HepG2 (cell line): Measurements from ENCODE around the gene AHCYL1. TPM values are rescaled to one million over a fixed set of nuclear protein-coding genes. Genes with fewer than 3 reads are reported as not detected.

Source experiments
- CBX2 ChIP-seq, 2 experiments: fragments of 200-600 bp in 1 of 2; sonication (generic); formaldehyde crosslinking in 1 of 2; IDR thresholded peaks; 2 replicates each; pipeline versions ENCODE4 v1.7.0 to v1.8.1; 2018 to 2022; ENCODE audit warnings: low read depth in 2 of 2, low read length in 1 of 2, mild to moderate bottlenecking in 1 of 2, missing genetic modification reagents in 1 of 2
- KAT8 ChIP-seq: IDR thresholded peaks from 2 replicates; pipeline ENCODE4 v1.6.1; 2016; ENCODE audit warnings: missing genetic modification reagents, missing compliant biosample characterization
- MBD4 ChIP-seq: IDR thresholded peaks from 2 replicates; pipeline ENCODE4 v1.6.1; 2012; ENCODE audit warnings: low read length, inconsistent platforms, borderline replicate concordance
- NONO ChIP-seq, 2 experiments: fragments of 450-650 bp in 1 of 2; sonication (generic) in 1 of 2; formaldehyde crosslinking in 1 of 2; IDR thresholded peaks in 1 of 2; conservative IDR thresholded peaks in 1 of 2; 2 replicates each; pipeline versions ENCODE4 v1.6.1 to v1.8.0; 2017 to 2022; ENCODE audit warnings: mild to moderate bottlenecking in 1 of 2, missing genetic modification reagents in 1 of 2, moderate library complexity in 1 of 2
- NR2C2 ChIP-seq: sonication (generic); formaldehyde crosslinking; IDR thresholded peaks from 2 replicates; pipeline ENCODE4 v1.4.0; 2020; ENCODE audit warnings: missing genetic modification reagents, mild to moderate bottlenecking, moderate library complexity, borderline replicate concordance
- RAD21 ChIP-seq: fragments of 450-650 bp; formaldehyde crosslinking; IDR thresholded peaks from 2 replicates; pipeline ENCODE4 v1.5.0; 2020; ENCODE audit warnings: mild to moderate bottlenecking
- TAF15 ChIP-seq: fragments of 200-400 bp; formaldehyde crosslinking; IDR thresholded peaks from one replicate; pipeline ENCODE4 v1.6.1; 2018; ENCODE audit warnings: mild to moderate bottlenecking, low read depth, low read length; ENCODE audit not compliant: poor library complexity, severe bottlenecking
- TARDBP ChIP-seq: sonication (generic); formaldehyde crosslinking; IDR thresholded peaks from 2 replicates; pipeline ENCODE4 v1.8.0; 2022; ENCODE audit warnings: mild to moderate bottlenecking, missing genetic modification reagents
- ZFAT ChIP-seq: sonication (generic); formaldehyde crosslinking; conservative IDR thresholded peaks from 2 replicates; pipeline ENCODE4 v1.8.1; 2023; ENCODE audit warnings: missing genetic modification reagents, inconsistent platforms
- ZHX1 ChIP-seq: sonication (generic); formaldehyde crosslinking; IDR thresholded peaks from 2 replicates; pipeline ENCODE4 v1.8.1; 2022; ENCODE audit warnings: low read depth, mild to moderate bottlenecking, missing genetic modification reagents
- ZMYM2 ChIP-seq: sonication (generic); formaldehyde crosslinking; IDR thresholded peaks from 2 replicates; pipeline ENCODE4 v1.8.0; 2022; ENCODE audit warnings: mild to moderate bottlenecking, missing genetic modification reagents
- ZNF263 ChIP-seq: sonication (generic); formaldehyde crosslinking; IDR thresholded peaks from 2 replicates; pipeline ENCODE4 v1.4.0; 2020; ENCODE audit warnings: missing genetic modification reagents
- ZNF569 ChIP-seq: sonication (generic); formaldehyde crosslinking; IDR thresholded peaks from 2 replicates; pipeline ENCODE4 v1.5.0; 2020; ENCODE audit warnings: mild to moderate bottlenecking, missing genetic modification reagents, moderate library complexity, borderline replicate concordance
- ZNF652 ChIP-seq: IDR thresholded peaks from 2 replicates; pipeline ENCODE4 v1.6.1; 2016; ENCODE audit warnings: low read depth, borderline replicate concordance
- ZNF879 ChIP-seq: sonication (generic); formaldehyde crosslinking; IDR thresholded peaks from 2 replicates; pipeline ENCODE4 v1.8.1; 2023; ENCODE audit warnings: missing genetic modification reagents
- polyA plus RNA-seq, 8 experiments: library from polyadenylated mRNA; depleted of rRNA in 3 of 8; stranded (reverse) in 7 of 8; unstranded in 1 of 8; fragments of >200 nt; fragmentation: Illumina TruSeq in 4 of 8; extraction: Trizol in 4 of 8; gene quantifications; 2 replicates each; pipeline versions ENCODE4 v1.2.1 to v1.2.3, GENCODE V29; 2011 to 2016; ENCODE audit warnings: low read depth in 4 of 8, missing spikeins in 1 of 8, mixed read lengths in 1 of 8; ENCODE audit not compliant: insufficient read depth in 1 of 8
- total RNA-seq, 5 experiments: library from RNA; depleted of rRNA; stranded (reverse); fragments of >200 nt; fragmentation: Illumina TruSeq; extraction: Trizol; gene quantifications; 2 replicates each; pipeline ENCODE4 v1.2.3, GENCODE V29; 2016; ENCODE audit warnings: low read depth in 1 of 5
- TF ChIP-seq, protein P1 (sequence below), 2 experiments: sonication (generic) in 1 of 2; formaldehyde crosslinking in 1 of 2; IDR thresholded peaks; 2 replicates each; pipeline versions ENCODE4 v1.4.0 to v1.6.1; 2016 to 2020; ENCODE audit warnings: borderline replicate concordance in 1 of 2, low read depth in 1 of 2, mild to moderate bottlenecking in 1 of 2, missing genetic modification reagents in 1 of 2
- TF ChIP-seq, protein P2 (sequence below): IDR thresholded peaks from 2 replicates; pipeline ENCODE4 v1.6.1; 2016

AHCYL1 gene
- total and polyA plus RNA-seq, 2 of the 13 experiments (the other 11 are each of a cell fraction or from before 2014, with no cell fraction given) = 40.9 to 76.3 TPM

GRCh38 chr1:109959974-109960744 lies 24.4 kb upstream of the AHCYL1 start (continued):
- TF ChIP-seq, protein P1, sequence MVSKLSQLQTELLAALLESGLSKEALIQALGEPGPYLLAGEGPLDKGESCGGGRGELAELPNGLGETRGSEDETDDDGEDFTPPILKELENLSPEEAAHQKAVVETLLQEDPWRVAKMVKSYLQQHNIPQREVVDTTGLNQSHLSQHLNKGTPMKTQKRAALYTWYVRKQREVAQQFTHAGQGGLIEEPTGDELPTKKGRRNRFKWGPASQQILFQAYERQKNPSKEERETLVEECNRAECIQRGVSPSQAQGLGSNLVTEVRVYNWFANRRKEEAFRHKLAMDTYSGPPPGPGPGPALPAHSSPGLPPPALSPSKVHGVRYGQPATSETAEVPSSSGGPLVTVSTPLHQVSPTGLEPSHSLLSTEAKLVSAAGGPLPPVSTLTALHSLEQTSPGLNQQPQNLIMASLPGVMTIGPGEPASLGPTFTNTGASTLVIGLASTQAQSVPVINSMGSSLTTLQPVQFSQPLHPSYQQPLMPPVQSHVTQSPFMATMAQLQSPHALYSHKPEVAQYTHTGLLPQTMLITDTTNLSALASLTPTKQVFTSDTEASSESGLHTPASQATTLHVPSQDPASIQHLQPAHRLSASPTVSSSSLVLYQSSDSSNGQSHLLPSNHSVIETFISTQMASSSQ (IDR thresholded peaks at IDR 0.05; ENCODE audit: low read depth) = no peak; the same call in 1 of the 2 replicates
- TF ChIP-seq, protein P1 (CRISPR knock-in tag; IDR thresholded peaks at IDR 0.05; ENCODE audit: borderline replicate concordance) = peak; percentile 58; the same call in 1 of the 2 replicates
- TF ChIP-seq TARDBP (peak; percentile 64; the same call in 1 of the 2 replicates), RAD21 (CRISPR knock-in tag) (peak; percentile 51; the same call in 1 of the 2 replicates), ZHX1 (CRISPR knock-in tag) (no peak; the same call in 1 of the 2 replicates), ZNF879 (no peak), NONO (IDR thresholded peaks at IDR 0.05) (no peak), NONO (CRISPR knock-in tag; conservative IDR thresholded peaks at IDR 0.05) (peak; percentile 37; the same call in 1 of the 2 replicates), TAF15 (no peak), ZFAT (CRISPR knock-in tag) (0 out of 2 replicates have a peak, but pooled peaks have one; percentile 42), ZNF263 (0 out of 2 replicates have a peak, but pooled peaks have one; percentile 26), ZNF569 (CRISPR knock-in tag) (no peak), CBX2 (IDR thresholded peaks at IDR 0.05; ENCODE audit: low read depth, low read length) (no peak), CBX2 (CRISPR knock-in tag; IDR thresholded peaks at IDR 0.05; ENCODE audit: low read depth) (no peak), KAT8 (CRISPR knock-in tag) (0 out of 2 replicates have a peak, but pooled peaks have one; percentile 22), ZMYM2 (CRISPR knock-in tag) (peak; percentile 29; the same call in 1 of the 2 replicates), MBD4 (0 out of 2 replicates have a peak, but pooled peaks have one; percentile 63), ZNF652 (CRISPR knock-in tag) (no peak), NR2C2 (CRISPR knock-in tag) (peak; percentile 72)
- TF ChIP-seq, protein P2, sequence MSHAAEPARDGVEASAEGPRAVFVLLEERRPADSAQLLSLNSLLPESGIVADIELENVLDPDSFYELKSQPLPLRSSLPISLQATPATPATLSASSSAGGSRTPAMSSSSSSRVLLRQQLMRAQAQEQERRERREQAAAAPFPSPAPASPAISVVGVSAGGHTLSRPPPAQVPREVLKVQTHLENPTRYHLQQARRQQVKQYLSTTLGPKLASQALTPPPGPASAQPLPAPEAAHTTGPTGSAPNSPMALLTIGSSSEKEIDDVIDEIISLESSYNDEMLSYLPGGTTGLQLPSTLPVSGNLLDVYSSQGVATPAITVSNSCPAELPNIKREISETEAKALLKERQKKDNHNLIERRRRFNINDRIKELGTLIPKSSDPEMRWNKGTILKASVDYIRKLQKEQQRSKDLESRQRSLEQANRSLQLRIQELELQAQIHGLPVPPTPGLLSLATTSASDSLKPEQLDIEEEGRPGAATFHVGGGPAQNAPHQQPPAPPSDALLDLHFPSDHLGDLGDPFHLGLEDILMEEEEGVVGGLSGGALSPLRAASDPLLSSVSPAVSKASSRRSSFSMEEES (CRISPR knock-in tag) = peak; percentile 43; the same call in 1 of the 2 replicates
